GM19240 (cell line): ENCODE data around the gene VEGFB.

ENCODE experiments used
- DNase-seq: peaks from one replicate; pipeline ENCODE4 v3.0.0; 2011; ENCODE audit warnings: low spot score; ENCODE audit not compliant: insufficient read length

The VEGFB gene

GRCh38 chr11:64260147-64260708 is 25.8 kb downstream of the VEGFB start:
- no peak for DNase-seq

- DNase-seq = no peak
Measured at GRCh38 chr11:64261556-64262080, 27.2 kb downstream of the VEGFB start.

- DNase-seq = no peak
Measured at GRCh38 chr11:64262271-64263002, 28.1 kb downstream of the VEGFB start.

- no peak for DNase-seq
Measured at GRCh38 chr11:64263021-64263946, 28.9 kb downstream of the VEGFB start.

- no peak for DNase-seq
Measured at GRCh38 chr11:64263947-64264317, 29.5 kb downstream of the VEGFB start.

GRCh38 chr11:64264371-64264852 is 30.0 kb downstream of the VEGFB start:
- DNase-seq = no peak

GRCh38 chr11:64265176-64266160 is 31.1 kb downstream of the VEGFB start:
- no peak for DNase-seq

GRCh38 chr11:64266339-64266738 is 32.0 kb downstream of the VEGFB start:
- DNase-seq = no peak

GRCh38 chr11:64267207-64267945 is 33.0 kb downstream of the VEGFB start:
- no peak for DNase-seq

GRCh38 chr11:64268025-64268892 is 33.9 kb downstream of the VEGFB start:
- DNase-seq = no peak

GRCh38 chr11:64268893-64269539 is 34.6 kb downstream of the VEGFB start:
- DNase-seq = no peak

GRCh38 chr11:64269540-64270220 is 35.3 kb downstream of the VEGFB start:
- DNase-seq = peak; percentile 74

GRCh38 chr11:64275031-64275800 is 40.8 kb downstream of the VEGFB start:
- no peak for DNase-seq

GRCh38 chr11:64275841-64276240 is 41.5 kb downstream of the VEGFB start:
- no peak for DNase-seq

GRCh38 chr11:64276653-64277431 is 42.5 kb downstream of the VEGFB start:
- no peak for DNase-seq

- DNase-seq = no peak
Measured at GRCh38 chr11:64278576-64279190, 44.3 kb downstream of the VEGFB start.
